ENCODE data around the gene SLC35F3. TPM values are rescaled to one million over a fixed set of nuclear protein-coding genes. Genes with fewer than 3 reads are reported as not detected.
A peak's percentile ranks its signal among the peaks of the same experiment; 100 is the strongest.

Gene SLC35F3
- total RNA-seq, 2 donors from 2014 or later, result 14.4 to 14.8 TPM

DNA sequence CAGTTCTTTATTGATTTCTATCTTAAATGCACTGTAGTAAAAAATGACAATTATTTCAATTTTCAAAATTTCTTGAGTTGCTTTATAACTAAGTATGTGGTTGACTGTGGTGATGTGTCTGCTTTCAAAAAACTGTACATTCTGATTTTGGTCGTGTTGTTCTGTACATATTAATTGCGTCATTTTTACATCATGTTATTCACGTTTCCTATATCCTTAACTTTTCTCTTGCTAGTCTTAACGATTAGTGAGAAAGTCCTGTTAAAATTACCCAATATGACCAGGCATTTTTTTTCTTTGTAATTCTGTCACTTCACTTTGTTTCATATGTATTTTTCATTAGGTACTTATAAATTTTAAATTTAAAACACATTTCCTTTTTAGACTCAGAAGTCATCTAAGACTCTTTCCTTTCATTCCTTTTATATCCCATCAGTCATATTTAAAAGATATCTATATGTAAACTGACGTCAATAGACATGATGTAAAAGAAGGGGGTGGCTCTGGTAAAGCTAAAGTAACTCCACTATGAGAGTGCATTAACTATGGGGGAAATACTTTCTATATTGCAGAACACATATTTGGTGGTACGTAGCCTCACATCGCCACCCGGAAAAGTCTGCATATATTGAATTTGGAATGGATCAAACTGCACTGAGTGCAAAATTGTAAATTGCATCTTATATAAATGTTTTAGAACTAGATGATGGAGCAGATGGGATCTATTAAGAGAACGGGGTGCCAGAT lies 467.7 kb downstream of the SLC35F3 start:
- Histone ChIP-seq H3K27me3 (ENCODE audit: control insufficient read depth, insufficient read depth, low read length, poor library complexity, severe bottlenecking) (no peaks in the 10 kb centered on the region), H3K4me3 (ENCODE audit: low read length) (peak overlapping the region; percentile 98), H3K9me3 (ENCODE audit: control insufficient read depth, low read length) (no peaks in the 10 kb centered on the region), H3K27ac (ENCODE audit: low read depth, low read length) (no peak overlapping the region), H3K4me1 (ENCODE audit: control insufficient read depth, insufficient read depth, low read length) (no peaks in the 10 kb centered on the region), H3K36me3 (ENCODE audit: control insufficient read depth, insufficient read depth, low read length) (peaks cover 20% of the 10 kb centered on the region), H3K9ac (ENCODE audit: extremely low read depth, low read length, poor library complexity, severe bottlenecking) (peak overlapping the region; percentile 87)
- no peak for DNase-seq
- Mint-ChIP-seq H3K27ac (peak overlapping the region; percentile 98), H3K36me3 (ENCODE audit: low read depth) (peaks cover 22% of the 10 kb centered on the region), H3K4me3 (peak overlapping the region; percentile 98), H3K4me1 (peaks cover 12% of the 10 kb centered on the region), H3K9me3 (no peaks in the 10 kb centered on the region), H3K27me3 (ENCODE audit: insufficient read depth) (peaks cover 8% of the 10 kb centered on the region)
- TF ChIP-seq, protein P1, sequence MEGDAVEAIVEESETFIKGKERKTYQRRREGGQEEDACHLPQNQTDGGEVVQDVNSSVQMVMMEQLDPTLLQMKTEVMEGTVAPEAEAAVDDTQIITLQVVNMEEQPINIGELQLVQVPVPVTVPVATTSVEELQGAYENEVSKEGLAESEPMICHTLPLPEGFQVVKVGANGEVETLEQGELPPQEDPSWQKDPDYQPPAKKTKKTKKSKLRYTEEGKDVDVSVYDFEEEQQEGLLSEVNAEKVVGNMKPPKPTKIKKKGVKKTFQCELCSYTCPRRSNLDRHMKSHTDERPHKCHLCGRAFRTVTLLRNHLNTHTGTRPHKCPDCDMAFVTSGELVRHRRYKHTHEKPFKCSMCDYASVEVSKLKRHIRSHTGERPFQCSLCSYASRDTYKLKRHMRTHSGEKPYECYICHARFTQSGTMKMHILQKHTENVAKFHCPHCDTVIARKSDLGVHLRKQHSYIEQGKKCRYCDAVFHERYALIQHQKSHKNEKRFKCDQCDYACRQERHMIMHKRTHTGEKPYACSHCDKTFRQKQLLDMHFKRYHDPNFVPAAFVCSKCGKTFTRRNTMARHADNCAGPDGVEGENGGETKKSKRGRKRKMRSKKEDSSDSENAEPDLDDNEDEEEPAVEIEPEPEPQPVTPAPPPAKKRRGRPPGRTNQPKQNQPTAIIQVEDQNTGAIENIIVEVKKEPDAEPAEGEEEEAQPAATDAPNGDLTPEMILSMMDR (conservative IDR thresholded peaks at IDR 0.05), result no peak
- WGBS, 2 experiments (ENCODE audit: insufficient coverage in 1 of 2, insufficient read length in 1 of 2), result 83 to 97% methylated on average over 6 to 9 of the region's 9 CpGs

DNA sequence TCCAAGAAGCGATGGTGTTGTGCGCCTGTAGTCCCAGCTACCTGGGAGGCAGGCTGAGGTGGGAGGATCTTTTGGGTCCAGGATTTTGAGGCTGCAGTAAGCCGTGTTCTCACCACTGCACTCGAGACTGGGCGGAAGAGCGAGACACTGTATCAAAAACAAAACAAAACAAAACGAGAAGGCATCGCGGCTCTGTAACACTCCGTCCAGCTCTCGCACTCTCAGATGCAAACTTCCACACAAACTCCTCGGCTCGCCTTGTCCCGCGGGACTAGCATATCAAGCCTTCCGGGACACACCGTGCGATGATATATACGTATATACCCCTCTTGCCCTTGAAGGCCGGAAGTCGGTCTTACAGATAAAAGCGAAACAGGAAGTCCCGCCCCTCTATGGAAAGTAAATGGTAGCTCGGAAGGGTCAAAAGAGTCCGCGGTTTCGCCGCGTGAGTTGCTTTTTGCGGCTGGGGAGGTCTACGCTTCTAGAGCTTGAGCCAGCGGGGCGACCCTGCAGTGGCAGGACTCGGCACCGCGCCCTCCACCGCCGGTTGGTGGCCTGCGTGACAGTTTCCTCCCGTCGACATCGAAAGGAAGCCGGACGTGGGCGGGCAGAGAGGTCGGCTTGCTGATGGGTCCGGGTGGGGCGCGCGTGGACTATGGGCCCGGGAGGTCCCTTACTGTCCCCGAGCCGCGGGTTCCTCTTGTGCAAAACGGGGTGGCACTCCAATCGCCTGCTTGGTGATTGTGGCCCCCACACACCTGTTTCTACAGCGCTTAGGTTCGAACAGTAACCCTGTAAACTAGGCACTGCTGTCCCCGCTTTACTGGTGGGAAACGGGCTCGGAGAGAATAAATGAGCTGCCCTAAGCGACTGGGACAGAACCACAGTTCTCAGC lies 468.8 kb downstream of the SLC35F3 start, which contains the start of gene COA6:
Gene COA6, plus strand, starts transcription at position 393 of the 895 bp plus-strand sequence. Its CDS starts 11 bp downstream, at position 404.
- peak within 1 kb of the TSS; percentile 98 for H3K4me3 Mint-ChIP-seq
- H3K36me3 ChIP-seq (ENCODE audit: control insufficient read depth, insufficient read depth, low read length), result peaks cover 31% of the 10 kb centered on the region
- H3K4me3 ChIP-seq (ENCODE audit: low read length), result peak within 1 kb of the TSS; percentile 98
- H3K4me1 Mint-ChIP-seq, result peaks cover 12% of the 10 kb centered on the region
- H3K4me1 ChIP-seq (ENCODE audit: control insufficient read depth, insufficient read depth, low read length), result no peaks in the 10 kb centered on the region
- TF ChIP-seq, protein P1 (conservative IDR thresholded peaks at IDR 0.05), result peak; percentile 21
- H3K27me3 Mint-ChIP-seq (ENCODE audit: insufficient read depth), result peaks cover 4% of the 10 kb centered on the region
- H3K9me3 ChIP-seq (ENCODE audit: control insufficient read depth, low read length), result no peaks in the 10 kb centered on the region
- 0% methylated on average over 37 to 62 of the region's 62 CpGs for WGBS, 2 experiments (ENCODE audit: insufficient coverage in 1 of 2, insufficient read length in 1 of 2)
- peak within 1 kb of the TSS; percentile 98 for H3K27ac Mint-ChIP-seq
- no peaks in the 10 kb centered on the region for H3K27me3 ChIP-seq (ENCODE audit: control insufficient read depth, insufficient read depth, low read length, poor library complexity, severe bottlenecking)
- H3K27ac ChIP-seq (ENCODE audit: low read depth, low read length), result peak within 1 kb of the TSS; percentile 78
- peak within 1 kb of the TSS; percentile 87 for H3K9ac ChIP-seq (ENCODE audit: extremely low read depth, low read length, poor library complexity, severe bottlenecking)
- H3K36me3 Mint-ChIP-seq (ENCODE audit: low read depth), result peaks cover 33% of the 10 kb centered on the region
- DNase-seq, result peak; percentile 95
- H3K9me3 Mint-ChIP-seq, result no peaks in the 10 kb centered on the region

DNA sequence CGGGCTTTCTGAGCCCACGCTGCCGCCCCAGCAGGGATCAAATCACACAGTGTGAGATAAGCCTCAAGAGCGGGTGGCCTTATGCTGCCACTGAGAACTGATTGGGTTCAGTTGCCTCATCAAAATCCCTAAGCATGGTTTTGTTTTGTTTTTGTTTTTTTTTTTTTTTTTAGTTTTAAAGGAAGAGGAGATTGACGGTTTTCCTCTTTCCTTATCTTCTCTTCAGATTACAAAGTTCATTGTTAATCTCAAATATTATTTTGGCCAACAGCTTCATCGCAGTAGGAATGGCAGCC lies 469.4 kb downstream of the SLC35F3 start:
- no peak for DNase-seq
- Histone ChIP-seq H3K36me3 (ENCODE audit: control insufficient read depth, insufficient read depth, low read length) (peaks cover 35% of the 10 kb centered on the region), H3K9ac (ENCODE audit: extremely low read depth, low read length, poor library complexity, severe bottlenecking) (peak overlapping the region; percentile 87), H3K4me3 (ENCODE audit: low read length) (peak overlapping the region; percentile 98), H3K27me3 (ENCODE audit: control insufficient read depth, insufficient read depth, low read length, poor library complexity, severe bottlenecking) (no peaks in the 10 kb centered on the region), H3K27ac (ENCODE audit: low read depth, low read length) (peak overlapping the region; percentile 78), H3K9me3 (ENCODE audit: control insufficient read depth, low read length) (no peaks in the 10 kb centered on the region), H3K4me1 (ENCODE audit: control insufficient read depth, insufficient read depth, low read length) (no peaks in the 10 kb centered on the region)
- Mint-ChIP-seq H3K4me3 (peak overlapping the region; percentile 98), H3K36me3 (ENCODE audit: low read depth) (peaks cover 37% of the 10 kb centered on the region), H3K27ac (peak overlapping the region; percentile 98), H3K27me3 (ENCODE audit: insufficient read depth) (peaks cover 4% of the 10 kb centered on the region), H3K9me3 (no peaks in the 10 kb centered on the region), H3K4me1 (peaks cover 12% of the 10 kb centered on the region)
- TF ChIP-seq, protein P1 (conservative IDR thresholded peaks at IDR 0.05), result no peak
- 14% methylated on average over 5 of the region's 6 CpGs; no CpG with 5 or more reads in 1 of the 2 experiments for WGBS, 2 experiments (ENCODE audit: insufficient coverage in 1 of 2, insufficient read length in 1 of 2)

Small RNA genes within 50 kb of the gene (microRNA-seq; reads per million reads assigned to microRNA genes)
- 0.59 reads per million for gene MIR4671 (ENCODE audit: borderline microRNAs expressed)
